HEK293 (cell line): ENCODE results near the gene STK24.

Experiments
- CTCF ChIP-seq: fragments of 450-650 bp; formaldehyde crosslinking; IDR thresholded peaks from 2 replicates; pipeline ENCODE4 v1.5.1; 2016; ENCODE audit warnings: missing biosample characterization, missing genetic modification characterization
- SP2 ChIP-seq: fragments of 450-650 bp; formaldehyde crosslinking; IDR thresholded peaks from 2 replicates; pipeline ENCODE4 v1.5.1; 2016; ENCODE audit warnings: missing biosample characterization, missing genetic modification characterization

GRCh38 chr13:98576963-98577835, at the start of gene STK24:
- TF ChIP-seq SP2 (tag by site-specific recombination) = no peak
- no peak for TF ChIP-seq CTCF (tag by site-specific recombination)
